ENCODE measurements around the gene SEMA3G.

SEMA3G gene

GRCh38 chr3:52394751-52395502 is 50.0 kb downstream of the SEMA3G start:
- no peak for DNase-seq

- DNase-seq, result no peak
Measured at GRCh38 chr3:52393959-52394670, 50.8 kb downstream of the SEMA3G start.

GRCh38 chr3:52393131-52393807 is 51.6 kb downstream of the SEMA3G start:
- no peak for DNase-seq

GRCh38 chr3:52392216-52392930 is 52.5 kb downstream of the SEMA3G start:
- DNase-seq, result no peak

- DNase-seq, result no peak
Measured at GRCh38 chr3:52391096-52391495, 53.8 kb downstream of the SEMA3G start.

GRCh38 chr3:52388933-52389332 is 56.0 kb downstream of the SEMA3G start:
- DNase-seq, result no peak

- DNase-seq, result no peak
Measured at GRCh38 chr3:52388348-52388821, 56.5 kb downstream of the SEMA3G start.

- DNase-seq, result no peak
Measured at GRCh38 chr3:52387481-52387880, 57.4 kb downstream of the SEMA3G start.

GRCh38 chr3:52385157-52385556 is 59.7 kb downstream of the SEMA3G start:
- peak; percentile 18 to 25 for DNase-seq

GRCh38 chr3:52384019-52384761 is 60.7 kb downstream of the SEMA3G start:
- no peak for DNase-seq

GRCh38 chr3:52383446-52383845 is 61.5 kb downstream of the SEMA3G start:
- no peak for DNase-seq
